ENCODE results near the gene PNPT1.
A peak's percentile ranks its signal among the peaks of the same experiment; 100 is the strongest.

GRCh38 chr2:55590810-55591440 lies 102.7 kb downstream of the PNPT1 start:
- TF ChIP-seq CTCF (conservative IDR thresholded peaks at IDR 0.05; ENCODE audit: low read depth, low read length) (no peak), MAFK (IDR thresholded peaks at IDR 0.05; ENCODE audit: low read depth, low read length) (0 out of 2 replicates have a peak, but pooled peaks have one; percentile 6), CEBPB (IDR thresholded peaks at IDR 0.05; ENCODE audit: low read depth, low read length) (no peak), CHD1 (IDR thresholded peaks at IDR 0.05; ENCODE audit: low read depth, low read length) (no peak), MXI1 (IDR thresholded peaks at IDR 0.05; ENCODE audit: borderline replicate concordance, low read depth, low read length) (no peak), RAD21 (IDR thresholded peaks at IDR 0.05; ENCODE audit: low read length) (no peak), MAZ (IDR thresholded peaks at IDR 0.05; ENCODE audit: borderline replicate concordance, low read depth, low read length) (no peak)

Measured in IMR-90 (cell line).